Skin of body (tissue), 2 donors: Measurements from ENCODE around the gene MRPL55. TPM values are rescaled to one million over a fixed set of nuclear protein-coding genes. Genes with fewer than 3 reads are reported as not detected.
"Not testable (repeated sequence)": the region's sequence is repeated elsewhere in the genome, so short reads cannot be mapped to it uniquely, and the experiment has no call there.

Source experiments
- DNase-seq: peaks from one replicate; lab custom pipeline; 2025; lab: John Stamatoyannopoulos, UW
- total RNA-seq: library from RNA; depleted of rRNA; stranded (reverse); fragments of >200 nt; gene quantifications from one replicate; pipeline ENCODE4 v1.2.3, GENCODE V29; 2014

The MRPL55 gene
- total RNA-seq, 1 donor from 2014 or later: 30.7 TPM

- no peak for DNase-seq
Observed at GRCh38 chr1:228123505-228123904, 14.4 kb upstream of the MRPL55 start.

GRCh38 chr1:228122921-228123441 lies 13.9 kb upstream of the MRPL55 start:
- DNase-seq: no peak

- no peak for DNase-seq
Observed at GRCh38 chr1:228120857-228121489, 11.9 kb upstream of the MRPL55 start.

- DNase-seq: no peak
Observed at GRCh38 chr1:228120351-228120750, 11.3 kb upstream of the MRPL55 start.

- no peak for DNase-seq
Observed at GRCh38 chr1:228118040-228118439, 8.9 kb upstream of the MRPL55 start.

- no peak for DNase-seq
Observed at GRCh38 chr1:228117335-228117734, 8.2 kb upstream of the MRPL55 start.

- no peak for DNase-seq
Observed at GRCh38 chr1:228114827-228115226, 5.7 kb upstream of the MRPL55 start.

GRCh38 chr1:228112617-228113016 lies 3.5 kb upstream of the MRPL55 start:
- DNase-seq: no peak

- DNase-seq: no peak
Observed at GRCh38 chr1:228112167-228112566, 3.1 kb upstream of the MRPL55 start.

GRCh38 chr1:228111315-228111714 lies 2.2 kb upstream of the MRPL55 start:
- not testable (repeated sequence) for DNase-seq

GRCh38 chr1:228110556-228110955 lies 1.5 kb upstream of the MRPL55 start:
- DNase-seq: no peak

- DNase-seq: no peak
Observed at GRCh38 chr1:228109962-228110488, 926 bp upstream of the MRPL55 start.

- no peak for DNase-seq
Observed at GRCh38 chr1:228108742-228109072, 392 bp downstream of the MRPL55 start.

GRCh38 chr1:228108055-228108690 lies 926 bp downstream of the MRPL55 start:
- DNase-seq: no peak

GRCh38 chr1:228107636-228108035 lies 1.5 kb downstream of the MRPL55 start:
- DNase-seq: no peak

GRCh38 chr1:228106800-228107054 lies 2.4 kb downstream of the MRPL55 start:
- DNase-seq: no peak

- no peak for DNase-seq
Observed at GRCh38 chr1:228105996-228106799, 2.9 kb downstream of the MRPL55 start.

GRCh38 chr1:228105270-228105995 lies 3.7 kb downstream of the MRPL55 start:
- DNase-seq: no peak

GRCh38 chr1:228104526-228105269 lies 4.4 kb downstream of the MRPL55 start:
- no peak for DNase-seq

- DNase-seq: peak; percentile 90
Observed at GRCh38 chr1:228102791-228103620, 6.1 kb downstream of the MRPL55 start, which contains the start of gene C1orf35. Gene C1orf35 (minus strand): TSS chr1:228103325. CDS start chr1:228103227, 98 bp downstream.
